Prostate gland (tissue), 2 donors: Measurements from ENCODE around the gene WDFY4. TPM values are rescaled to one million over a fixed set of nuclear protein-coding genes. Genes with fewer than 3 reads are reported as not detected.

ENCODE experiments used
- DNase-seq: peaks from one replicate; pipeline ENCODE4 v3.0.0-alpha.2; 2019; ENCODE audit warnings: low spot score
- H3K27ac ChIP-seq, 2 donors: fragments of 200-600 bp; sonication (generic); 2 replicates each; pipeline ENCODE4 v1.5.1; 2017 to 2019
- H3K27me3 ChIP-seq: fragments of 200-600 bp; sonication (generic); replicated peaks from 2 replicates; pipeline ENCODE4 v1.5.1; 2019; ENCODE audit not compliant: insufficient read depth
- H3K36me3 ChIP-seq, 2 donors: fragments of 200-600 bp; sonication (generic); 1 replicate in 1 of 2; 2 replicates in 1 of 2; pipeline versions ENCODE4 v1.5.1 to v1.8.1; 2017 to 2019
- H3K4me1 ChIP-seq: fragments of 200-600 bp; sonication (generic); replicated peaks from 2 replicates; pipeline ENCODE4 v1.5.1; 2019
- H3K4me3 ChIP-seq, 2 donors: fragments of 200-600 bp; sonication (generic); 2 replicates each; pipeline ENCODE4 v1.5.1; 2017 to 2019
- H3K9me3 ChIP-seq: fragments of 200-600 bp; sonication (generic); 2 replicates; pipeline ENCODE4 v1.5.1; 2017
- POLR2A ChIP-seq: fragments of 450-650 bp; IDR thresholded peaks from one replicate; pipeline ENCODE4 v1.6.1; 2016; ENCODE audit warnings: antibody characterized with exemption, mild to moderate bottlenecking
- POLR2AphosphoS5 ChIP-seq: sonication (generic); formaldehyde crosslinking; IDR thresholded peaks from one replicate; pipeline ENCODE4 v1.6.1; 2017; ENCODE audit warnings: antibody characterized with exemption
- WGBS: methylation state at CpG from one replicate; pipeline ENCODE4 v1.1.5; 2018; 5-methylcytosine and 5-hydroxymethylcytosine counted together
- intact Hi-C: fragments of 100-400 bp; cut with DNase I; formaldehyde crosslinking; loops from one replicate; pipeline ENCODE4 v1.14.2; 2022
- total RNA-seq, 2 donors: library from RNA; depleted of rRNA; stranded (reverse); fragments of >200 nt; gene quantifications; one replicate each; pipeline ENCODE4 v1.1.0, GENCODE V29; 2016
- TF ChIP-seq, protein P1 (sequence below), 4 experiments: fragments of 200-600 bp in 2 of 4; fragments of 450-650 bp in 2 of 4; sonication (generic) in 2 of 4; IDR thresholded peaks; 1 replicate in 3 of 4; 2 replicates in 1 of 4; pipeline ENCODE4 v1.5.1; 2016 to 2019; ENCODE audit warnings: antibody characterized with exemption in 4 of 4, mild to moderate bottlenecking in 2 of 4, moderate library complexity in 2 of 4

WDFY4 gene
- total RNA-seq, 2 donors from 2014 or later, result 0.59 to 5.7 TPM

DNA sequence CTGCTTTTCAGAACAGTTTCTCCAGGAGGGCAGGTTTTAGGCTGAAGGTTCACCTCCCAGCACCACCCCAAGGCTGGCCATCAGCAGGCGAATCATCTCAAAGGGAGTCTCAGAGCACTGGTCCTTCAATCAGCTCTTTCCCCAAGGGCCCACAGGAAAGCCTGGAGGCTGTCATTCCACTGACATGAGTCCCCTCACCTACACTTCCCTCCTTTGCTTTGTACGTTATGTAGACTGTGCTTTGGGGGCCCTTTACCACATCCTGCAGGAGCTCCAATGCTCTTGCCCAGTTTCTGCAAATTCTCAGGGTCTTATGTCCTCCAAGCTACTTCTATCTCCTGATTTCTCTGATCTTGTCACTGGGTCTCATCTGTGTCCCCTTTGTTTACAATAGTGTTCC, 15.4 kb downstream of the WDFY4 start:
- no peak for DNase-seq
- WGBS, result 80% methylated on average over 2 of the region's 2 CpGs

DNA sequence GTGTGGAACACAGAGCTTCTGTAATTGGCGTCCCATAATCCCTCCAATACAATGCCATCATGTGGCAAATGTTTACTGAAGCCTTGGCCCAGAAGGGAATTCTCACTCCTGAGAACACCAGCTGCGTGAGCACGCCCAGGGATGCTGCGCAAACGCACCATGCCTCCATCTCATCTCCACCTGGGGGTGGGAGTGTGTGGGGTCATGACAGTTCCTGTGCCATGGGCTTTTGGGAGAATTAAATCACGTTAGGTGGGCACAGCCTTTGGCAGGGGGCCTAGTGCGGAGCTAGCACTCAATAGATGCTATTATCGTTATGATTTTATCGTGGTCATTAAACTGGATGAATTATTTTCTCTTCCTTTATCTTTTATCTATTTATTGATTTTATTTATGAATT, 15.8 kb downstream of the WDFY4 start:
- H3K27ac ChIP-seq, result no peak overlapping the region
- no peak for TF ChIP-seq POLR2A
- TF ChIP-seq, protein P1, sequence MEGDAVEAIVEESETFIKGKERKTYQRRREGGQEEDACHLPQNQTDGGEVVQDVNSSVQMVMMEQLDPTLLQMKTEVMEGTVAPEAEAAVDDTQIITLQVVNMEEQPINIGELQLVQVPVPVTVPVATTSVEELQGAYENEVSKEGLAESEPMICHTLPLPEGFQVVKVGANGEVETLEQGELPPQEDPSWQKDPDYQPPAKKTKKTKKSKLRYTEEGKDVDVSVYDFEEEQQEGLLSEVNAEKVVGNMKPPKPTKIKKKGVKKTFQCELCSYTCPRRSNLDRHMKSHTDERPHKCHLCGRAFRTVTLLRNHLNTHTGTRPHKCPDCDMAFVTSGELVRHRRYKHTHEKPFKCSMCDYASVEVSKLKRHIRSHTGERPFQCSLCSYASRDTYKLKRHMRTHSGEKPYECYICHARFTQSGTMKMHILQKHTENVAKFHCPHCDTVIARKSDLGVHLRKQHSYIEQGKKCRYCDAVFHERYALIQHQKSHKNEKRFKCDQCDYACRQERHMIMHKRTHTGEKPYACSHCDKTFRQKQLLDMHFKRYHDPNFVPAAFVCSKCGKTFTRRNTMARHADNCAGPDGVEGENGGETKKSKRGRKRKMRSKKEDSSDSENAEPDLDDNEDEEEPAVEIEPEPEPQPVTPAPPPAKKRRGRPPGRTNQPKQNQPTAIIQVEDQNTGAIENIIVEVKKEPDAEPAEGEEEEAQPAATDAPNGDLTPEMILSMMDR (IDR thresholded peaks at IDR 0.05), result no peak
- TF ChIP-seq POLR2AphosphoS5, result no peak
- no peaks in the 10 kb centered on the region for H3K4me1 ChIP-seq
- no peaks in the 10 kb centered on the region for H3K36me3 ChIP-seq
- no peaks in the 10 kb centered on the region for H3K9me3 ChIP-seq
- 72% methylated on average over 9 of the region's 9 CpGs for WGBS
- no peak for DNase-seq
- H3K4me3 ChIP-seq, result no peak overlapping the region
- intact Hi-C loops, result no loop called here
- H3K27me3 ChIP-seq, result no peaks in the 10 kb centered on the region

More for the DNA sequence above, 15.4 kb downstream of the WDFY4 start:
- Histone ChIP-seq H3K9me3 (no peaks in the 10 kb centered on the region), H3K4me3 (no peak overlapping the region), H3K36me3 (no peaks in the 10 kb centered on the region), H3K27ac (no peak overlapping the region), H3K27me3 (no peaks in the 10 kb centered on the region), H3K4me1 (no peaks in the 10 kb centered on the region)
- intact Hi-C loops, result no loop called here
- no peak for TF ChIP-seq POLR2AphosphoS5
- no peak for TF ChIP-seq POLR2A
- TF ChIP-seq, protein P1 (IDR thresholded peaks at IDR 0.05), result no peak

DNA sequence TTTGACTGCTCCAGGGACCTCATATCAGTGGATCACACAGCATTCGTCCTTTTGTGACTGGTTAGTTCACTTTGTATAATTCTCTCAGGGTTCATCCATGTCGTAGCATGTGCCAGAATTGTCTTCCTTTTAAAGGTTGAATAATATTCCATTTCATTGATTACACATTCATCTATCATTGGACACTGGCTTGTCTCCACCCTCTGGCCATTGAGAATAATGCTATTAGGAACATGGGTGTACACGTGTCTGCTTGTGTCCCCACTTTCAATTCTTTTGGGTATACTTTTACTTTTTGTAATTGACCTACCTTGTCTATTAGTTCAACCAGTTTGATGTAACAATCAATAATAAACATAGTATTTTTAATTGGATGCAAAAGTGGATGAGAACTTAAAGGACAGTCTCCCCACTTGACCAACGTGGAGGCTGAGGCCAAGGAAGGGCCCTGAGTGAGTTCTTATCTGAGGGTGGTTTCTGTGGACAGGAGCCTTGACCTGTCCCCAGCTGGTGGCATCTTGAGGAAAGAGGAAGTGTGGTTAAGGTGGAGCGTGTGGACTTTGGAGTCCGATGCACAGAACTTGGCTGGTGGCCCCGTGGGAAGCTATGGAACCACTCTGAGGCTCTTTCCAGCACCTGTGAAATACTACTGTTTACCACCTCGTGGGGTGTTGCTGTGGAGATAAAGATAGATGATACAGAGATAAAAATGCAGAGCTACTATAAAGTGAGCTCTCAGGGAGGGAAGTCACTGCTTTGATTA, 16.6 kb downstream of the WDFY4 start:
- WGBS, result 59% methylated on average over 8 of the region's 8 CpGs
- H3K4me1 ChIP-seq, result no peaks in the 10 kb centered on the region
- TF ChIP-seq POLR2AphosphoS5 (no peak), POLR2A (no peak)
- TF ChIP-seq, protein P1 (IDR thresholded peaks at IDR 0.05), result no peak
- H3K4me3 ChIP-seq, result no peak overlapping the region
- no peak for DNase-seq
- H3K9me3 ChIP-seq, result no peaks in the 10 kb centered on the region
- H3K27me3 ChIP-seq, result no peaks in the 10 kb centered on the region
- no peaks in the 10 kb centered on the region for H3K36me3 ChIP-seq
- H3K27ac ChIP-seq, result no peak overlapping the region
- intact Hi-C loops, result no loop called here

DNA sequence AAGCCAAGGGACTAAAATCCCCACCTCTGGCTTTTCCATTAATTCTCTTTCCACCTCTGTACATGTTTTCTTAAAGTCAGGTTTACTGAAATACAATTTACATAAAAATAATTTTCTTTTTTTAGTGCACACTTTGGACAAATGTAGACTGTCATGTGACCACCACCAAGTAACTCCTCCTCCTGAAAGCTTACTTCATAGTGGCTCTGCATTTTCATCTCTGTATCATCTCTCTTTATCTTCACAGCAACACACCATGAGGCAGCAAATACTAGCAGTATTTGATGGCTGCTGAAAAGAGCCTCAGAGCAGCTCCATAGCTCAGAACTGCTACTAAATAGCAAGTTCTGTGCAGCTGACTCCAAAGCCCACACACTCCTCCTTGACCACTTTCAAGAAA, 17.3 kb downstream of the WDFY4 start:
- Histone ChIP-seq H3K36me3 (no peaks in the 10 kb centered on the region), H3K27ac (no peak overlapping the region), H3K27me3 (no peaks in the 10 kb centered on the region), H3K4me1 (no peaks in the 10 kb centered on the region), H3K9me3 (no peaks in the 10 kb centered on the region), H3K4me3 (no peak overlapping the region)
- intact Hi-C loops, result no loop called here
- no peak for DNase-seq
- TF ChIP-seq POLR2AphosphoS5 (no peak), POLR2A (no peak)
- TF ChIP-seq, protein P1 (IDR thresholded peaks at IDR 0.05), result no peak

DNA sequence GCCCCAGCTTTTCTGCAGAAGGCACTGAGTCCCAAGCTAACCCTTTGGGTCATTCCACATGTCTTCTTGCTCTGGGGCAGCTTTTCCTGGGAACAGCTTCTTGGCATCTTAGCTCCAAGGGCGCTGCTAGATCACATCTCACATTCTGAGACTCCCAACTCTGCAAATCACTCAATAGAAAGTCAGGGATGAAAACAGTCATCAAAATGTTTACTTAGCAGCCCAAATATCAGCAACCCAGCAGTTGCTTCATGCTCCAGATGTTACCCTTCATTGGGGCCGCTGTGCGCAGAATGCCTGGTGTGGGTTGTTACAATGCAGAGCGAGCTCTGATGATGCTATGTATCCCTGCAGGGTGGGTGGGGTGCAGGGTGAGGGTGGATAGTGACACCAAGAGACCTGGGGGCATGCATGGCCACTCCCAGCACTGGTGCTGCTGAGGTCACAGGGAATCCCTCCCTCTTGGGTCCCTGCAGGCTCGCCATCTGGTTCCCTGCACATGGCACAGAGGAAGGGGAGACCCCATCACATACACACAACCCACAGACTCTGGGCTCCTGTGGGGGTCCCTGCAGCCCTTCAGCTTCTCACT, 19.0 kb downstream of the WDFY4 start:
- TF ChIP-seq, protein P1 (IDR thresholded peaks at IDR 0.05), result no peak
- no peak for TF ChIP-seq POLR2A
- TF ChIP-seq POLR2AphosphoS5, result no peak
- 82% methylated on average over 5 of the region's 5 CpGs for WGBS
- Histone ChIP-seq H3K36me3 (no peaks in the 10 kb centered on the region), H3K27me3 (no peaks in the 10 kb centered on the region), H3K4me3 (no peak overlapping the region), H3K27ac (no peak overlapping the region), H3K4me1 (no peaks in the 10 kb centered on the region), H3K9me3 (no peaks in the 10 kb centered on the region)
- intact Hi-C loops, result no loop called here
- no peak for DNase-seq
